WTC11 (cell line): ENCODE measurements around the gene EIF2S1. TPM values are rescaled to one million over a fixed set of nuclear protein-coding genes. Genes with fewer than 3 reads are reported as not detected.

Source experiments
- ATAC-seq: fragments of 200-7000 bp; cut with Tn5 transposase; 2 replicates; pipeline ENCODE4 v1.10.0; 2021; ENCODE audit warnings: mild to moderate bottlenecking, moderate library complexity
- CTCF ChIA-PET: fragments of 300-600 bp; sonication (Branson Sonifier 250); formaldehyde crosslinking; loops from one replicate; lab custom pipeline; 2021; ENCODE audit warnings: antibody characterized with exemption; lab: Charles Lee
- POLR2A ChIA-PET: fragments of 350-600 bp; sonication (Branson Sonifier 250); formaldehyde crosslinking; loops from one replicate; lab custom pipeline; 2021; ENCODE audit warnings: antibody characterized with exemption; lab: Charles Lee
- DNase-seq: peaks from one replicate; pipeline ENCODE4 v3.0.0; 2021; ENCODE audit warnings: low spot score
- H3K27ac Mint-ChIP-seq: 2 replicates; pipeline ENCODE4 v1.8.0; 2021; ENCODE audit warnings: mixed read lengths
- H3K27me3 Mint-ChIP-seq: 2 replicates; pipeline ENCODE4 v1.8.0; 2021; ENCODE audit warnings: low read depth, mild to moderate bottlenecking, moderate library complexity, mixed read lengths
- H3K36me3 Mint-ChIP-seq: 2 replicates; pipeline ENCODE4 v1.8.0; 2021; ENCODE audit warnings: mixed read lengths
- H3K4me1 Mint-ChIP-seq: 2 replicates; pipeline ENCODE4 v1.8.0; 2022; ENCODE audit warnings: mixed read lengths
- H3K4me3 Mint-ChIP-seq: 2 replicates; pipeline ENCODE4 v1.8.0; 2021; ENCODE audit warnings: mild to moderate bottlenecking, moderate library complexity, mixed read lengths
- H3K9me3 Mint-ChIP-seq: 2 replicates; pipeline ENCODE4 v1.8.0; 2021; ENCODE audit warnings: mixed read lengths
- ATF3 ChIP-seq: sonication (generic); formaldehyde crosslinking; conservative IDR thresholded peaks from 2 replicates; pipeline ENCODE4 v1.8.1; 2022; ENCODE audit warnings: mild to moderate bottlenecking, missing genetic modification reagents
- ELF4 ChIP-seq: sonication (generic); formaldehyde crosslinking; IDR thresholded peaks from 2 replicates; pipeline ENCODE4 v1.8.1; 2022; ENCODE audit warnings: low read depth, mild to moderate bottlenecking, moderate library complexity, missing genetic modification reagents
- ETV6 ChIP-seq: sonication (generic); formaldehyde crosslinking; IDR thresholded peaks from 2 replicates; pipeline ENCODE4 v1.8.1; 2022; ENCODE audit warnings: mild to moderate bottlenecking, missing genetic modification reagents
- FOXJ3 ChIP-seq: sonication (generic); formaldehyde crosslinking; IDR thresholded peaks from 2 replicates; pipeline ENCODE4 v1.9.0; 2021; ENCODE audit warnings: missing genetic modification reagents, mild to moderate bottlenecking, borderline replicate concordance
- FOXP4 ChIP-seq: sonication (generic); formaldehyde crosslinking; IDR thresholded peaks from 2 replicates; pipeline ENCODE4 v1.8.0; 2022; ENCODE audit warnings: mild to moderate bottlenecking, missing genetic modification reagents
- RORB ChIP-seq: fragments of 250-450 bp; sonication (Bioruptor Pico); IDR thresholded peaks from 2 replicates; pipeline ENCODE4 v1.9.0; 2021; ENCODE audit warnings: mild to moderate bottlenecking
- TEAD1 ChIP-seq: sonication (generic); formaldehyde crosslinking; IDR thresholded peaks from 2 replicates; pipeline ENCODE4 v1.8.0; 2022; ENCODE audit warnings: mild to moderate bottlenecking, missing genetic modification reagents
- ZNF138 ChIP-seq: sonication (generic); formaldehyde crosslinking; conservative IDR thresholded peaks from 2 replicates; pipeline ENCODE4 v1.8.1; 2022; ENCODE audit warnings: mild to moderate bottlenecking, moderate library complexity, missing genetic modification reagents
- ZNF317 ChIP-seq: sonication (generic); formaldehyde crosslinking; IDR thresholded peaks from 2 replicates; pipeline ENCODE4 v1.8.1; 2023; ENCODE audit warnings: low read depth, mild to moderate bottlenecking, moderate library complexity, missing genetic modification reagents, borderline replicate concordance
- total RNA-seq: library from RNA; stranded (reverse); gene quantifications from 3 replicates; pipeline ENCODE4 v1.2.3, GENCODE V29; 2021

The EIF2S1 gene
- total RNA-seq, 1 experiment from 2014 or later, result 137 TPM

GRCh38 chr14:67432050-67432564, 72.0 kb downstream of the EIF2S1 start (continued):
- no peak for TF ChIP-seq FOXP4 (CRISPR knock-in tag)
- no peak for TF ChIP-seq TEAD1
- TF ChIP-seq ZNF317 (CRISPR knock-in tag), result no peak
- TF ChIP-seq ETV6 (CRISPR knock-in tag), result no peak
- no peak for TF ChIP-seq ZNF138 (CRISPR knock-in tag)
- no peak for TF ChIP-seq ATF3
- no peak for TF ChIP-seq RORB (CRISPR knock-in tag)
- TF ChIP-seq FOXJ3 (CRISPR knock-in tag), result no peak

- ATAC-seq (no peak), DNase-seq (no peak)
- H3K27me3 Mint-ChIP-seq, result no peaks in the 10 kb centered on the region
- no peaks in the 10 kb centered on the region for H3K36me3 Mint-ChIP-seq
- no peaks in the 10 kb centered on the region for H3K4me1 Mint-ChIP-seq
- no peaks in the 10 kb centered on the region for H3K9me3 Mint-ChIP-seq
- CTCF ChIA-PET, result interaction anchor here (0.6 to 4.5 kb wide), 17 partner anchors 9 to 269 kb away, joined by 3 to 41 read pairs (median 6); partner anchors contain the start of gene PIGH
- H3K4me3 Mint-ChIP-seq, result no peak overlapping the region
- TF ChIP-seq ZNF317 (CRISPR knock-in tag) (no peak), ELF4 (CRISPR knock-in tag) (no peak)
- POLR2A ChIA-PET, result no interaction called here
- H3K27ac Mint-ChIP-seq, result no peak overlapping the region
These were observed 75.5 kb downstream of the EIF2S1 start for GRCh38 chr14:67435603-67436002.

Other genes with a start within 250 kb of the EIF2S1 start
- gene GARIN2, start 170.9 kb upstream of the EIF2S1 start, total RNA-seq, result not detected in 3 replicates
- 18.0 to 21.7 TPM (median 21.0 TPM) in 3 replicates for gene PALS1, start 118.9 kb upstream of the EIF2S1 start, total RNA-seq
- 51.1 to 54.0 TPM (median 51.4 TPM) in 3 replicates for gene ATP6V1D, start 524 bp upstream of the EIF2S1 start, total RNA-seq
- gene PLEK2, start 51.8 kb downstream of the EIF2S1 start, total RNA-seq, result 1.2 to 1.4 TPM (median 1.3 TPM) in 3 replicates
- 0.69 to 0.90 TPM (median 0.87 TPM) in 3 replicates for gene TMEM229B, start 128.4 kb downstream of the EIF2S1 start, total RNA-seq
- 45.4 to 49.8 TPM (median 48.3 TPM) in 3 replicates for gene PLEKHH1, start 173.0 kb downstream of the EIF2S1 start, total RNA-seq
- 6.6 to 7.8 TPM (median 6.8 TPM) in 3 replicates for gene PIGH, start 239.9 kb downstream of the EIF2S1 start, total RNA-seq